HCT116 (cell line): ENCODE results near the gene CD22. TPM values are rescaled to one million over a fixed set of nuclear protein-coding genes. Genes with fewer than 3 reads are reported as not detected.

Experiments
- ATAC-seq: fragments of 200-7000 bp; cut with Tn5 transposase; 2 replicates; pipeline ENCODE4 v1.9.1; 2020; ENCODE audit warnings: mild to moderate bottlenecking, moderate library complexity
- BruUV-seq: library from RNA; stranded (reverse); fragments of 400-500 nt; replicated peaks from 2 replicates; lab custom pipeline; 2021; lab: Mats Ljungman, UMichigan
- CTCF ChIA-PET: fragments of 300-600 bp; sonication (Branson Sonifier 250); formaldehyde crosslinking; loops from one replicate; lab custom pipeline; 2021; ENCODE audit warnings: antibody characterized with exemption; lab: Charles Lee
- POLR2A ChIA-PET: fragments of 300-600, 350-600 bp; sonication (Branson Sonifier 250); formaldehyde crosslinking; loops from one replicate; lab custom pipeline; 2021; ENCODE audit warnings: antibody characterized with exemption; lab: Charles Lee
- RAD21 ChIA-PET, 2 experiments: fragments of 300-600 bp; sonication (Branson Sonifier 250); formaldehyde crosslinking; loops; one replicate each; lab custom pipeline; 2023; ENCODE audit warnings: low total read pairs in 2 of 2; ENCODE audit not compliant: uncharacterized antibody in 2 of 2, unreplicated experiment in 2 of 2, low non-redundant PET in 1 of 2; lab: Charles Lee
- DNase-seq: peaks from one replicate; pipeline ENCODE4 v3.0.0-alpha.2; 2010; ENCODE audit warnings: low read depth, low spot score
- H2AFZ ChIP-seq: fragments of 200-600 bp; shearing (Covaris generic), sonication (generic); 2 replicates; pipeline ENCODE4 v1.6.1; 2017; ENCODE audit warnings: low read depth, mixed run types, mixed read lengths, antibody characterized with exemption, low read length; ENCODE audit not compliant: poor library complexity, severe bottlenecking
- H3K27ac ChIP-seq: 2 replicates; pipeline ENCODE4 v1.5.1; 2012; ENCODE audit warnings: low read depth, low read length
- H3K27me3 ChIP-seq: fragments of 200-600 bp; sonication (generic); 2 replicates; pipeline ENCODE4 v1.6.1; 2016; ENCODE audit warnings: mixed run types, low read length, mixed read lengths; ENCODE audit not compliant: insufficient read depth
- H3K36me3 ChIP-seq, 2 experiments: fragments of 200-500 bp in 1 of 2; fragments of 200-600 bp in 1 of 2; sonication (Bioruptor generic) in 1 of 2; sonication (generic) in 1 of 2; 2 replicates each; pipeline versions ENCODE4 v1.5.1 to v1.6.1; 2014 to 2016; ENCODE audit warnings: low read length in 2 of 2, inconsistent platforms in 1 of 2, mixed read lengths in 1 of 2, mixed run types in 1 of 2; ENCODE audit not compliant: insufficient read depth in 2 of 2, control insufficient read depth in 1 of 2
- H3K4me1 ChIP-seq, 2 experiments: fragments of 200-600 bp in 1 of 2; sonication (generic) in 1 of 2; 2 replicates each; pipeline versions ENCODE4 v1.5.1 to v1.6.1; 2012 to 2017; ENCODE audit warnings: low read length in 2 of 2, inconsistent platforms in 1 of 2, mild to moderate bottlenecking in 1 of 2, mixed read lengths in 1 of 2, mixed run types in 1 of 2, moderate library complexity in 1 of 2; ENCODE audit not compliant: insufficient read depth in 2 of 2, control insufficient read depth in 1 of 2
- H3K4me2 ChIP-seq: fragments of 200-600 bp; sonication (generic); 2 replicates; pipeline ENCODE4 v1.6.1; 2017; ENCODE audit warnings: mixed run types, low read length, mixed read lengths
- H3K4me3 ChIP-seq, 2 experiments: fragments of 200-600 bp in 1 of 2; sonication (generic) in 1 of 2; replicated peaks in 1 of 2; 2 replicates each; pipeline ENCODE4 v1.5.1; 2011 to 2016; ENCODE audit warnings: low read length in 2 of 2, control low read depth in 1 of 2, low read depth in 1 of 2, mild to moderate bottlenecking in 1 of 2, mixed read lengths in 1 of 2, mixed run types in 1 of 2
- H3K79me2 ChIP-seq: fragments of 200-600 bp; sonication (generic); 2 replicates; pipeline ENCODE4 v1.6.1; 2017; ENCODE audit warnings: mild to moderate bottlenecking, mixed run types, low read length, moderate library complexity, mixed read lengths; ENCODE audit not compliant: insufficient read depth
- H3K9ac ChIP-seq: fragments of 200-600 bp; sonication (generic); 2 replicates; pipeline ENCODE4 v1.6.1; 2016; ENCODE audit warnings: low read length, mixed read lengths
- H3K9me2 ChIP-seq: fragments of 200-600 bp; sonication (generic), shearing (Covaris generic); 2 replicates; pipeline ENCODE4 v1.6.1; 2017; ENCODE audit warnings: mixed run types, mild to moderate bottlenecking, moderate library complexity; ENCODE audit not compliant: insufficient read depth
- H3K9me3 ChIP-seq, 2 experiments: fragments of 200-500 bp in 1 of 2; fragments of 200-600 bp in 1 of 2; sonication (Bioruptor generic) in 1 of 2; sonication (generic) in 1 of 2; 2 replicates each; pipeline ENCODE4 v1.6.1; 2014 to 2017; ENCODE audit warnings: low read length in 2 of 2, mixed read lengths in 2 of 2, inconsistent platforms in 1 of 2, low read depth in 1 of 2, mild to moderate bottlenecking in 1 of 2, mixed run types in 1 of 2, moderate library complexity in 1 of 2; ENCODE audit not compliant: control insufficient read depth in 1 of 2, insufficient read depth in 1 of 2
- H4K20me1 ChIP-seq: fragments of 200-600 bp; sonication (generic), shearing (Covaris generic); 2 replicates; pipeline ENCODE4 v1.6.1; 2017; ENCODE audit warnings: mixed run types, mild to moderate bottlenecking, moderate library complexity; ENCODE audit not compliant: insufficient read depth
- CEBPB ChIP-seq: IDR thresholded peaks from 2 replicates; pipeline ENCODE4 v1.6.1; 2012; ENCODE audit warnings: low read depth
- ELF1 ChIP-seq: IDR thresholded peaks from 2 replicates; pipeline ENCODE4 v1.6.1; 2012; ENCODE audit warnings: low read depth, borderline replicate concordance
- JUND ChIP-seq: IDR thresholded peaks from 2 replicates; pipeline ENCODE4 v1.6.1; 2012
- POLR2AphosphoS5 ChIP-seq: IDR thresholded peaks from 2 replicates; pipeline ENCODE4 v1.6.1; 2011; ENCODE audit warnings: mild to moderate bottlenecking, low read depth, low read length, moderate library complexity
- SIN3A ChIP-seq: IDR thresholded peaks from 2 replicates; pipeline ENCODE4 v1.6.1; 2012; ENCODE audit warnings: low read depth
- SP1 ChIP-seq: IDR thresholded peaks from 2 replicates; pipeline ENCODE4 v1.6.1; 2012; ENCODE audit warnings: low read depth
- YY1 ChIP-seq: IDR thresholded peaks from 2 replicates; pipeline ENCODE4 v1.6.1; 2011; ENCODE audit warnings: low read length, low read depth, moderate library complexity, mild to moderate bottlenecking; ENCODE audit not compliant: insufficient replicate concordance; ENCODE audit errors: extremely low read depth
- ZFX ChIP-seq: fragments of 450-650 bp; IDR thresholded peaks from 2 replicates; pipeline ENCODE4 v1.6.1; 2017
- intact Hi-C: fragments of 100-400 bp; cut with micrococcal nuclease; formaldehyde crosslinking; loops from 2 replicates; pipeline ENCODE4 v1.10.0; 2022
- total RNA-seq: library from RNA; stranded (reverse); gene quantifications from one replicate; pipeline ENCODE4 v1.2.1, GENCODE V29; 2021; ENCODE audit not compliant: unreplicated experiment
- TF ChIP-seq, protein P1 (sequence below): IDR thresholded peaks from 2 replicates; pipeline ENCODE4 v1.6.1; 2012
- TF ChIP-seq, protein P2 (sequence below): IDR thresholded peaks from 2 replicates; pipeline ENCODE4 v1.6.1; 2011; ENCODE audit warnings: mild to moderate bottlenecking, low read length, moderate library complexity; ENCODE audit not compliant: insufficient replicate concordance; ENCODE audit errors: extremely low read depth
- TF ChIP-seq, protein P3 (sequence below), 3 experiments: fragments of 200-600 bp in 1 of 3; sonication (generic) in 1 of 3; IDR thresholded peaks in 2 of 3; conservative IDR thresholded peaks in 1 of 3; 2 replicates each; pipeline ENCODE4 v1.5.1; 2012 to 2017; ENCODE audit warnings: low read depth in 2 of 3, low read length in 2 of 3, antibody characterized with exemption in 1 of 3, borderline replicate concordance in 1 of 3, control low read depth in 1 of 3, mild to moderate bottlenecking in 1 of 3, mixed read lengths in 1 of 3, mixed run types in 1 of 3, moderate library complexity in 1 of 3; ENCODE audit not compliant: insufficient read depth in 1 of 3

Gene CD22
- total RNA-seq, 1 experiment from 2014 or later, result 7.0 TPM

DNA sequence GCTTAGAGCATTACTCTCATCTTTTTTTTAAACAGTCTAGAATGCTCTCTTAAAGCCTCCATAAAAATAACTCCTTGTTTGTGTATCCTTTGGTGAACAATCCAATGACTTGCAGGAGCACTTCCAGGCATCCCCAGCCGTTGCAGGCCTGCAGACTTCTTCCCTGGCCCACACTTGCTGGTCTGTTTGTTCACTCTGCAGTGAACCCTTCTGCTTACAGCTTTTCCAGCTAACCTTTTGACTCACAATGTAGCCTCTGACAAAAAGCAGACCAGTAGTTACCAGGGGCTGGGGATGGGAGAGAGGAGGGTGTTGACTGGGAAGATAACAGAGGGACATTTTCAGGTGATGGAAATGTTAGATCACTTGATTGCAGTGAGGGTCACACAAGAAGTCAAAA, 51.0 kb downstream of the CD22 start:
- no peak for TF ChIP-seq CEBPB
- no peak for TF ChIP-seq ELF1
- TF ChIP-seq, protein P1, sequence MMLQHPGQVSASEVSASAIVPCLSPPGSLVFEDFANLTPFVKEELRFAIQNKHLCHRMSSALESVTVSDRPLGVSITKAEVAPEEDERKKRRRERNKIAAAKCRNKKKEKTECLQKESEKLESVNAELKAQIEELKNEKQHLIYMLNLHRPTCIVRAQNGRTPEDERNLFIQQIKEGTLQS, result no peak
- no peak for TF ChIP-seq YY1
- TF ChIP-seq ZFX, result no peak
- TF ChIP-seq JUND, result no peak
- no peak for TF ChIP-seq POLR2AphosphoS5
- TF ChIP-seq, protein P2, sequence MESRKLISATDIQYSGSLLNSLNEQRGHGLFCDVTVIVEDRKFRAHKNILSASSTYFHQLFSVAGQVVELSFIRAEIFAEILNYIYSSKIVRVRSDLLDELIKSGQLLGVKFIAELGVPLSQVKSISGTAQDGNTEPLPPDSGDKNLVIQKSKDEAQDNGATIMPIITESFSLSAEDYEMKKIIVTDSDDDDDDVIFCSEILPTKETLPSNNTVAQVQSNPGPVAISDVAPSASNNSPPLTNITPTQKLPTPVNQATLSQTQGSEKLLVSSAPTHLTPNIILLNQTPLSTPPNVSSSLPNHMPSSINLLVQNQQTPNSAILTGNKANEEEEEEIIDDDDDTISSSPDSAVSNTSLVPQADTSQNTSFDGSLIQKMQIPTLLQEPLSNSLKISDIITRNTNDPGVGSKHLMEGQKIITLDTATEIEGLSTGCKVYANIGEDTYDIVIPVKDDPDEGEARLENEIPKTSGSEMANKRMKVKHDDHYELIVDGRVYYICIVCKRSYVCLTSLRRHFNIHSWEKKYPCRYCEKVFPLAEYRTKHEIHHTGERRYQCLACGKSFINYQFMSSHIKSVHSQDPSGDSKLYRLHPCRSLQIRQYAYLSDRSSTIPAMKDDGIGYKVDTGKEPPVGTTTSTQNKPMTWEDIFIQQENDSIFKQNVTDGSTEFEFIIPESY, result no peak
- no peak for TF ChIP-seq SIN3A
- TF ChIP-seq, protein P3, sequence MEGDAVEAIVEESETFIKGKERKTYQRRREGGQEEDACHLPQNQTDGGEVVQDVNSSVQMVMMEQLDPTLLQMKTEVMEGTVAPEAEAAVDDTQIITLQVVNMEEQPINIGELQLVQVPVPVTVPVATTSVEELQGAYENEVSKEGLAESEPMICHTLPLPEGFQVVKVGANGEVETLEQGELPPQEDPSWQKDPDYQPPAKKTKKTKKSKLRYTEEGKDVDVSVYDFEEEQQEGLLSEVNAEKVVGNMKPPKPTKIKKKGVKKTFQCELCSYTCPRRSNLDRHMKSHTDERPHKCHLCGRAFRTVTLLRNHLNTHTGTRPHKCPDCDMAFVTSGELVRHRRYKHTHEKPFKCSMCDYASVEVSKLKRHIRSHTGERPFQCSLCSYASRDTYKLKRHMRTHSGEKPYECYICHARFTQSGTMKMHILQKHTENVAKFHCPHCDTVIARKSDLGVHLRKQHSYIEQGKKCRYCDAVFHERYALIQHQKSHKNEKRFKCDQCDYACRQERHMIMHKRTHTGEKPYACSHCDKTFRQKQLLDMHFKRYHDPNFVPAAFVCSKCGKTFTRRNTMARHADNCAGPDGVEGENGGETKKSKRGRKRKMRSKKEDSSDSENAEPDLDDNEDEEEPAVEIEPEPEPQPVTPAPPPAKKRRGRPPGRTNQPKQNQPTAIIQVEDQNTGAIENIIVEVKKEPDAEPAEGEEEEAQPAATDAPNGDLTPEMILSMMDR (IDR thresholded peaks at IDR 0.05 in 2 of 3, conservative IDR thresholded peaks at IDR 0.05 in 1 of 3; ENCODE audit: borderline replicate concordance in 1 of 3, insufficient read depth in 1 of 3, low read depth in 2 of 3, low read length in 2 of 3), result no peak
- TF ChIP-seq SP1, result no peak
- intact Hi-C loops, result no loop called here
- H3K9ac ChIP-seq, result no peak overlapping the region
- H3K27ac ChIP-seq, result no peak overlapping the region
- no peak overlapping the region for H2AFZ ChIP-seq
- ChIA-PET RAD21 (no interaction called here), POLR2A (no interaction called here), CTCF (no interaction called here)
- H3K4me3 ChIP-seq, result no peak overlapping the region
- no peaks in the 10 kb centered on the region for H3K79me2 ChIP-seq
- ATAC-seq (no peak), DNase-seq (no peak)
- H3K27me3 ChIP-seq, result no peaks in the 10 kb centered on the region; the same call in none of the 2 replicates
- no peaks in the 10 kb centered on the region for H4K20me1 ChIP-seq
- H3K9me3 ChIP-seq, result peaks cover 0 to 3% of the 10 kb centered on the region in 2 experiments; a peak in 1 of 4 replicates
- BruUV-seq, result no TSS peak
- H3K4me1 ChIP-seq, result peaks cover 0 to 5% of the 10 kb centered on the region in 2 experiments; a peak in 2 of 4 replicates
- H3K4me2 ChIP-seq, result no peak overlapping the region
- no peaks in the 10 kb centered on the region for H3K9me2 ChIP-seq
- H3K36me3 ChIP-seq, result no peaks in the 10 kb centered on the region
